Neural cell (in vitro differentiated cells): ENCODE data around the gene LRRFIP2.

ENCODE experiments used
- CTCF ChIP-seq: fragments of 450-650 bp; IDR thresholded peaks from 2 replicates; pipeline ENCODE4 v1.5.1; 2014; ENCODE audit warnings: antibody characterized with exemption, mild to moderate bottlenecking, moderate library complexity; ENCODE audit not compliant: poor library complexity, severe bottlenecking
- EP300 ChIP-seq: fragments of 450-650 bp; conservative IDR thresholded peaks from 2 replicates; pipeline ENCODE4 v1.6.1; 2014; ENCODE audit warnings: antibody characterized with exemption, mild to moderate bottlenecking, moderate library complexity; ENCODE audit not compliant: poor library complexity, severe bottlenecking
- EZH2 ChIP-seq: fragments of 200-600, 300-800 bp; shearing (Covaris generic), sonication (generic); IDR thresholded peaks from 2 replicates; pipeline ENCODE4 v1.6.1; 2014; ENCODE audit warnings: antibody characterized with exemption, low read length, borderline replicate concordance, mild to moderate bottlenecking; ENCODE audit not compliant: insufficient read depth, poor library complexity, severe bottlenecking
- MXI1 ChIP-seq: fragments of 450-650 bp; conservative IDR thresholded peaks from 2 replicates; pipeline ENCODE4 v1.6.1; 2014; ENCODE audit warnings: antibody characterized with exemption, mild to moderate bottlenecking; ENCODE audit not compliant: poor library complexity, severe bottlenecking
- POLR2AphosphoS5 ChIP-seq: IDR thresholded peaks from 2 replicates; pipeline ENCODE4 v1.6.1; 2012
- REST ChIP-seq: IDR thresholded peaks from 2 replicates; pipeline ENCODE4 v1.6.1; 2012; ENCODE audit warnings: borderline replicate concordance
- SMC3 ChIP-seq: fragments of 450-650 bp; conservative IDR thresholded peaks from 2 replicates; pipeline ENCODE4 v1.6.1; 2014; ENCODE audit warnings: antibody characterized with exemption, mild to moderate bottlenecking, moderate library complexity; ENCODE audit not compliant: poor library complexity
- TAF1 ChIP-seq: IDR thresholded peaks from 2 replicates; pipeline ENCODE4 v1.6.1; 2012; ENCODE audit warnings: low read depth

GRCh38 chr3:37219266-37219665 is 44.9 kb upstream of the LRRFIP2 start:
- TF ChIP-seq CTCF (no peak), EZH2 (no peak), TAF1 (no peak), EP300 (peak; percentile 60), POLR2AphosphoS5 (no peak), REST (no peak), MXI1 (peak; percentile 20), SMC3 (no peak)
